SK-N-SH treated with all-trans-retinoic acid at 6 μM for 48 hours (cell line): Measurements from ENCODE around the gene RER1.

Experiments
- ARNTL ChIP-seq: fragments of 450-650 bp; formaldehyde crosslinking; IDR thresholded peaks from 2 replicates; pipeline ENCODE4 v1.5.0; 2020; ENCODE audit warnings: low read depth, mild to moderate bottlenecking, moderate library complexity, borderline replicate concordance
- CSDC2 ChIP-seq: fragments of 250-450 bp; sonication (Bioruptor Pico); IDR thresholded peaks from 2 replicates; pipeline ENCODE4 v1.5.0; 2020; ENCODE audit warnings: mild to moderate bottlenecking, moderate library complexity
- GLIS3 ChIP-seq: fragments of 250-450 bp; sonication (Bioruptor Pico); IDR thresholded peaks from 2 replicates; pipeline ENCODE4 v1.5.0; 2020; ENCODE audit warnings: mild to moderate bottlenecking, moderate library complexity
- TF ChIP-seq, protein P1 (sequence below): fragments of 250-450 bp; sonication (Bioruptor Pico); IDR thresholded peaks from 2 replicates; pipeline ENCODE4 v1.8.0; 2020; ENCODE audit warnings: mild to moderate bottlenecking, moderate library complexity, borderline replicate concordance
- TF ChIP-seq, protein P2 (sequence below): fragments of 250-450 bp; sonication (Bioruptor Pico); IDR thresholded peaks from 2 replicates; pipeline ENCODE4 v1.5.1; 2021; ENCODE audit warnings: mild to moderate bottlenecking, moderate library complexity

DNA sequence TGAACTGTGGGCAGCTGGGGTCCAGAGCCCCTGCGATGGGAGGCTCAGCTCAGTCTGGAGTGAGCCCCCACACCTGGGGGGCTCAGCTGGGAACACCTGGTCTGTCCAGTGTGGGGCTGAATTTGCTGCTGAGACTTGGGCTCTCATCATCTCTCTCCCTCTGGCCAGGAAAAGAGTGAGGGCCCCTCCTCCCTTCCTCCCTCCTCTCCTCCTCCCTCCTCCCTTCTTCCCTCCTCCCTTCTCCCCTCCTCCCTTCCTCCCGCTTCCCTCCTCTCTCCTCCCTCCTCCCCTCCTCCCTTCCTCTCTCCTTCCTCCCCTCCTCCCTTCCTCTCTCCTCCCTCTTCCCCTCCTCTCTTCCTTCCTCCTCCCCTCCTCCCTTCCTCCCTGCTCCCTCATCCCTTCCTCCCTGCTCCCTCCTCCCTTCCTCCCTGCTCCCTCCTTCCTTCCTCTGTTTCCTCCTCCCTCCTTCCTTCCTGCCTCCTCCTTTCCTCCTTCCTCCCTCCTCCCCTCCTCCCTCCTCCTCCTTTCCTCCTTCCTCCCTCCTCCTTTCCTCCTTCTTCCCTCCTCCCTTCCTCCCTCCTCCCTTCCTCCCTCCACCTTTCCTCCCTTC lies 44.2 kb downstream of the RER1 start:
- TF ChIP-seq, protein P1, sequence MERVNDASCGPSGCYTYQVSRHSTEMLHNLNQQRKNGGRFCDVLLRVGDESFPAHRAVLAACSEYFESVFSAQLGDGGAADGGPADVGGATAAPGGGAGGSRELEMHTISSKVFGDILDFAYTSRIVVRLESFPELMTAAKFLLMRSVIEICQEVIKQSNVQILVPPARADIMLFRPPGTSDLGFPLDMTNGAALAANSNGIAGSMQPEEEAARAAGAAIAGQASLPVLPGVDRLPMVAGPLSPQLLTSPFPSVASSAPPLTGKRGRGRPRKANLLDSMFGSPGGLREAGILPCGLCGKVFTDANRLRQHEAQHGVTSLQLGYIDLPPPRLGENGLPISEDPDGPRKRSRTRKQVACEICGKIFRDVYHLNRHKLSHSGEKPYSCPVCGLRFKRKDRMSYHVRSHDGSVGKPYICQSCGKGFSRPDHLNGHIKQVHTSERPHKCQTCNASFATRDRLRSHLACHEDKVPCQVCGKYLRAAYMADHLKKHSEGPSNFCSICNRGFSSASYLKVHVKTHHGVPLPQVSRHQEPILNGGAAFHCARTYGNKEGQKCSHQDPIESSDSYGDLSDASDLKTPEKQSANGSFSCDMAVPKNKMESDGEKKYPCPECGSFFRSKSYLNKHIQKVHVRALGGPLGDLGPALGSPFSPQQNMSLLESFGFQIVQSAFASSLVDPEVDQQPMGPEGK = no peak
- TF ChIP-seq, protein P2, sequence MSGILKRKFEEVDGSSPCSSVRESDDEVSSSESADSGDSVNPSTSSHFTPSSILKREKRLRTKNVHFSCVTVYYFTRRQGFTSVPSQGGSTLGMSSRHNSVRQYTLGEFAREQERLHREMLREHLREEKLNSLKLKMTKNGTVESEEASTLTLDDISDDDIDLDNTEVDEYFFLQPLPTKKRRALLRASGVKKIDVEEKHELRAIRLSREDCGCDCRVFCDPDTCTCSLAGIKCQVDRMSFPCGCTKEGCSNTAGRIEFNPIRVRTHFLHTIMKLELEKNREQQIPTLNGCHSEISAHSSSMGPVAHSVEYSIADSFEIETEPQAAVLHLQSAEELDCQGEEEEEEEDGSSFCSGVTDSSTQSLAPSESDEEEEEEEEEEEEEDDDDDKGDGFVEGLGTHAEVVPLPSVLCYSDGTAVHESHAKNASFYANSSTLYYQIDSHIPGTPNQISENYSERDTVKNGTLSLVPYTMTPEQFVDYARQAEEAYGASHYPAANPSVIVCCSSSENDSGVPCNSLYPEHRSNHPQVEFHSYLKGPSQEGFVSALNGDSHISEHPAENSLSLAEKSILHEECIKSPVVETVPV (CRISPR knock-in tag) = no peak
- no peak for TF ChIP-seq GLIS3 (CRISPR knock-in tag)
- TF ChIP-seq CSDC2 (CRISPR knock-in tag) = no peak
- no peak for TF ChIP-seq ARNTL (CRISPR knock-in tag)
